ENCODE data around the gene OR10A6. TPM values are rescaled to one million over a fixed set of nuclear protein-coding genes. Genes with fewer than 3 reads are reported as not detected.

OR10A6 gene
- total and polyA plus RNA-seq, 10 of the 15 experiments (the other 5 are each of a cell fraction or from before 2014, with no cell fraction given), result not detected

GRCh38 chr11:7904917-7905316 is 26.2 kb downstream of the OR10A6 start:
- no peaks in the 10 kb centered on the region for H3K36me3 ChIP-seq (ENCODE audit: control insufficient read depth in 2 of 2, insufficient read depth in 2 of 2, low read length in 1 of 2)
- H3K4me2 ChIP-seq (ENCODE audit: control insufficient read depth, insufficient read depth), result no peak overlapping the region
- H3K9ac ChIP-seq (ENCODE audit: control insufficient read depth, insufficient read depth, low read length), result no peak overlapping the region
- no peak for ATAC-seq
- no peak overlapping the region for H3K27ac ChIP-seq (ENCODE audit: control insufficient read depth, insufficient read depth)
- no TSS peak for BruUV-seq (replicated peaks)
- no peaks in the 10 kb centered on the region for H3K4me1 ChIP-seq (ENCODE audit: control insufficient read depth, insufficient read depth, low read length)
- no peak for DNase-seq (ENCODE audit: low read depth, low spot score)
- TF ChIP-seq KLF5 (IDR thresholded peaks at IDR 0.05; ENCODE audit: partially characterized antibody), result no peak
- no peak for TF ChIP-seq KAT2A (conservative IDR thresholded peaks at IDR 0.05; ENCODE audit: control insufficient read depth, low read depth, low read length)
- no peak for TF ChIP-seq SMAD1 (IDR thresholded peaks at IDR 0.05; ENCODE audit: low read depth, partially characterized antibody)
- no peak for TF ChIP-seq NR2C1 (IDR thresholded peaks at IDR 0.05)
- TF ChIP-seq WRNIP1 (IDR thresholded peaks at IDR 0.05; ENCODE audit: borderline replicate concordance, low read depth, low read length), result no peak
- TF ChIP-seq ZNF274 (IDR thresholded peaks at IDR 0.05; ENCODE audit: insufficient read depth, insufficient read length), result no peak
- no peak for TF ChIP-seq ETV6 (conservative IDR thresholded peaks at IDR 0.05 in 1 of 2, IDR thresholded peaks at IDR 0.05 in 1 of 2; ENCODE audit: borderline replicate concordance in 1 of 2, low read depth in 1 of 2)
- TF ChIP-seq DPF2 (IDR thresholded peaks at IDR 0.05), result no peak
- TF ChIP-seq MYC (IDR thresholded peaks at IDR 0.05; ENCODE audit: insufficient read depth, insufficient read length, insufficient replicate concordance, low read length, severe bottlenecking), result no peak
- TF ChIP-seq RB1 (IDR thresholded peaks at IDR 0.05; ENCODE audit: borderline replicate concordance), result no peak
- TF ChIP-seq NR2C2 (IDR thresholded peaks at IDR 0.05; ENCODE audit: borderline replicate concordance, control insufficient read depth, insufficient read length, low read depth), result no peak
- no peaks in the 10 kb centered on the region for H3K79me2 ChIP-seq (ENCODE audit: control insufficient read depth, insufficient read depth, low read length)
- peaks cover 0 to 2% of the 10 kb centered on the region in 2 experiments; a peak in 1 of 4 replicates for H3K27me3 ChIP-seq (replicated peaks in 1 of 2; ENCODE audit: control insufficient read depth in 2 of 2, insufficient read depth in 2 of 2, low read length in 1 of 2)
- ChIA-PET SMC1A (ENCODE audit: uncharacterized antibody, unreplicated experiment) (no interaction called here), POLR2A (no interaction called here), RAD21 (ENCODE audit: unreplicated experiment) (interaction anchor here (0.9 to 1.4 kb wide), 2 partner anchors 81 to 82 kb away, joined by 3 to 4 read pairs; partner anchors contain the start of gene EIF3F), CTCF (interaction anchor here (1.0 to 1.6 kb wide), 3 partner anchors 12 to 194 kb away, joined by 3 to 6 read pairs (median 5); partner anchors contain the start of gene EIF3F)
- no peaks in the 10 kb centered on the region for H4K20me1 ChIP-seq (ENCODE audit: control insufficient read depth, insufficient read depth)
- H3K9me3 ChIP-seq (replicated peaks; ENCODE audit: control insufficient read depth, insufficient read depth, low read length), result no peaks in the 10 kb centered on the region
- in situ Hi-C loops (cut with MboI) (no loop called here), intact Hi-C loops (cut with micrococcal nuclease; ENCODE audit: unreplicated experiment) (no loop called here)
- FAIRE-seq, result no peak
- WGBS (ENCODE audit: insufficient coverage, insufficient replicate concordance, low lambda C conversion rate, missing lambda C conversion rate), result 11% methylated on average over 3 of the region's 3 CpGs
- no peak overlapping the region for H2AFZ ChIP-seq (ENCODE audit: control insufficient read depth, low read depth, low read length)
- H3K4me3 ChIP-seq, result no peak overlapping the region

All from GM12878 (cell line).